Smooth muscle cell (in vitro differentiated cells): ENCODE measurements around the gene HMOX1. TPM values are rescaled to one million over a fixed set of nuclear protein-coding genes. Genes with fewer than 3 reads are reported as not detected.

Experiments used
- DNase-seq: peaks from one replicate; lab custom pipeline; 2025; ENCODE audit not compliant: unreplicated experiment; lab: John Stamatoyannopoulos, UW
- H2AFZ ChIP-seq: fragments of 200-600 bp; sonication (generic); 2 replicates; pipeline ENCODE4 v1.6.0; 2016; ENCODE audit warnings: antibody characterized with exemption, low read depth, mild to moderate bottlenecking
- H3F3A ChIP-seq: fragments of 200-600 bp; sonication (generic); 2 replicates; pipeline ENCODE4 v1.6.0; 2017; ENCODE audit warnings: antibody characterized with exemption, low read depth
- H3K27ac ChIP-seq: fragments of 200-600 bp; sonication (generic); 2 replicates; pipeline ENCODE4 v1.5.1; 2016; ENCODE audit warnings: low read depth, mild to moderate bottlenecking
- H3K27me3 ChIP-seq: fragments of 200-600 bp; sonication (generic); 2 replicates; pipeline ENCODE4 v1.6.1; 2016; ENCODE audit warnings: low read depth, mild to moderate bottlenecking
- H3K36me3 ChIP-seq: fragments of 200-600 bp; sonication (generic); 2 replicates; pipeline ENCODE4 v1.5.1; 2016; ENCODE audit warnings: low read depth
- H3K4me1 ChIP-seq: fragments of 200-600 bp; sonication (generic); 2 replicates; pipeline ENCODE4 v1.5.1; 2016; ENCODE audit warnings: low read depth
- H3K4me2 ChIP-seq: fragments of 200-600 bp; sonication (generic); 2 replicates; pipeline ENCODE4 v1.6.0; 2016; ENCODE audit warnings: mild to moderate bottlenecking
- H3K4me3 ChIP-seq: fragments of 200-600 bp; sonication (generic); 2 replicates; pipeline ENCODE4 v1.5.1; 2016; ENCODE audit warnings: mild to moderate bottlenecking
- H3K79me2 ChIP-seq: fragments of 200-600 bp; sonication (generic); 2 replicates; pipeline ENCODE4 v1.6.0; 2016; ENCODE audit warnings: low read depth, mild to moderate bottlenecking
- H3K9ac ChIP-seq: fragments of 200-600 bp; sonication (generic); 2 replicates; pipeline ENCODE4 v1.6.0; 2016; ENCODE audit warnings: low read depth
- H3K9me3 ChIP-seq: fragments of 200-600 bp; sonication (generic); replicated peaks from 2 replicates; pipeline ENCODE4 v1.5.1; 2016; ENCODE audit warnings: low read depth
- H4K20me1 ChIP-seq: fragments of 200-600 bp; sonication (generic); 2 replicates; pipeline ENCODE4 v1.6.0; 2016; ENCODE audit warnings: low read depth
- CTCF ChIP-seq: fragments of 200-600 bp; sonication (generic); IDR thresholded peaks from 2 replicates; pipeline ENCODE4 v1.5.1; 2017; ENCODE audit warnings: borderline replicate concordance, mild to moderate bottlenecking, antibody characterized with exemption; ENCODE audit not compliant: insufficient read depth, poor library complexity, severe bottlenecking
- WGBS: methylation state at CpG from one replicate; pipeline ENCODE4 v1.1.7; 2016; ENCODE audit warnings: low lambda C conversion rate; 5-methylcytosine and 5-hydroxymethylcytosine counted together
- microRNA-seq: library from miRNA; unstranded; fragments of <30 nt; microRNA quantifications from one replicate; pipeline ENCODE4, GENCODE V29; 2016; ENCODE audit warnings: borderline number of aligned reads
- polyA plus RNA-seq: library from polyadenylated mRNA; unstranded; fragments of >200 nt; fragmentation: Nextera tagmentation; extraction: Ambion mirVana; gene quantifications from 2 replicates; pipeline ENCODE4 v1.2.1, GENCODE V29; 2016
- small RNA-seq: library from RNA; depleted of rRNA; stranded (forward); fragments of <200 nt; gene quantifications from one replicate; pipeline ENCODE3, GENCODE V24; 2014
- total RNA-seq: library from RNA; depleted of rRNA; stranded (reverse); fragments of >200 nt; gene quantifications from 2 replicates; pipeline ENCODE4 v1.2.3, GENCODE V29; 2014

The HMOX1 gene
- total and polyA plus RNA-seq, 2 experiments from 2014 or later: 7.7 to 13.7 TPM

GRCh38 chr22:35440129-35440528, 59.2 kb downstream of the HMOX1 start:
- no peak for DNase-seq
- WGBS: 87% methylated on average over 3 of the region's 3 CpGs
- no peak overlapping the region for H3K4me3 ChIP-seq
- no peak overlapping the region for H3K9ac ChIP-seq
- H3K36me3 ChIP-seq: no peaks in the 10 kb centered on the region
- H3K79me2 ChIP-seq: no peaks in the 10 kb centered on the region
- H3K27me3 ChIP-seq: no peaks in the 10 kb centered on the region
- H4K20me1 ChIP-seq: no peaks in the 10 kb centered on the region
- no peaks in the 10 kb centered on the region for H3F3A ChIP-seq
- H2AFZ ChIP-seq: no peak overlapping the region
- no peak for TF ChIP-seq CTCF
- H3K4me2 ChIP-seq: no peak overlapping the region
- no peaks in the 10 kb centered on the region for H3K4me1 ChIP-seq
- H3K9me3 ChIP-seq: no peaks in the 10 kb centered on the region
- no peak overlapping the region for H3K27ac ChIP-seq

- Histone ChIP-seq H3K79me2 (no peaks in the 10 kb centered on the region), H3K4me1 (no peaks in the 10 kb centered on the region), H3K4me3 (no peak overlapping the region), H2AFZ (no peak overlapping the region), H3K4me2 (no peak overlapping the region), H3K9ac (no peak overlapping the region), H3K27me3 (no peaks in the 10 kb centered on the region), H3K36me3 (no peaks in the 10 kb centered on the region), H3K9me3 (no peaks in the 10 kb centered on the region), H3K27ac (no peak overlapping the region), H4K20me1 (no peaks in the 10 kb centered on the region), H3F3A (no peaks in the 10 kb centered on the region)
- WGBS: 91% methylated on average over 9 of the region's 9 CpGs
- no peak for DNase-seq
- TF ChIP-seq CTCF: no peak
These were observed 60.7 kb downstream of the HMOX1 start for GRCh38 chr22:35441489-35442100.

- no peak for DNase-seq
- Histone ChIP-seq H3K79me2 (no peaks in the 10 kb centered on the region), H3F3A (no peaks in the 10 kb centered on the region), H3K9ac (no peak overlapping the region), H3K27ac (no peak overlapping the region), H3K36me3 (no peaks in the 10 kb centered on the region), H3K4me2 (no peak overlapping the region), H4K20me1 (no peaks in the 10 kb centered on the region), H3K9me3 (no peaks in the 10 kb centered on the region), H3K4me3 (no peak overlapping the region), H3K27me3 (no peaks in the 10 kb centered on the region), H2AFZ (no peak overlapping the region), H3K4me1 (no peaks in the 10 kb centered on the region)
- no peak for TF ChIP-seq CTCF
- 73% methylated on average over 6 of the region's 6 CpGs for WGBS
These were observed 61.6 kb downstream of the HMOX1 start for GRCh38 chr22:35442471-35442870.

DNA sequence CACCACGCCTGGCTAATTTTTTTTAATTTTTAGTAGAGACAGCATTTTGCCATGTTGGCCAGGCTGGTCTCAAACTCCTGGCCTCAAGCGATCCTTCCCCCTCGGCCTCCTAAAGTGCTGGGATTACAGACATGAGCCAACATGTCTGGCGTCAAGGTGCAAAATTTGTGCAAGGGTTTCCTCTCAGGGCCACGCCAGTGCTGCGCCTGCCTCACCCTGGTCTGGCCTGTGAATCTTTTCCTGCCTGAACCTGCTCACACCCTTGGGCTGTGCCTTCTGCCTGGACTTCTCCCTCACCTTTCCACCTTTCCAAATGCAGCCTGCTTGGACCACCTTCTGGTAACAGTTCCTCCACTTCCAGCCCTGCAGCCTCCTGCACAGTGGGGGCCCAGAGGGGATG, 62.4 kb downstream of the HMOX1 start:
- Histone ChIP-seq H2AFZ (no peak overlapping the region), H4K20me1 (no peaks in the 10 kb centered on the region), H3K9ac (no peak overlapping the region), H3K36me3 (no peaks in the 10 kb centered on the region), H3K27me3 (no peaks in the 10 kb centered on the region), H3K4me2 (no peak overlapping the region), H3K27ac (no peak overlapping the region), H3K79me2 (no peaks in the 10 kb centered on the region), H3K9me3 (no peaks in the 10 kb centered on the region), H3F3A (no peaks in the 10 kb centered on the region), H3K4me3 (no peak overlapping the region), H3K4me1 (no peaks in the 10 kb centered on the region)
- TF ChIP-seq CTCF: no peak
- WGBS: 76% methylated on average over 6 of the region's 6 CpGs
- DNase-seq: no peak

Small RNAs within 50 kb of the gene (microRNA-seq; reads per million reads assigned to microRNA genes)
- gene MIR3909: 8.8 reads per million, percentile 11 among the genes with 10 or more reads in this experiment
- gene MIR6069: not detected

Small RNAs within 50 kb of the gene (small RNA-seq; reads per million reads assigned to genes)
- gene MIR3909 (2.8 reads per million, percentile 51 among the genes with 10 or more reads in this experiment), gene MIR6069 (not detected)

Other genes with a start within 250 kb of the HMOX1 start
- gene HMGXB4, start 123.6 kb upstream of the HMOX1 start, total RNA-seq: 33.0 and 34.1 TPM in 2 replicates
- gene HMGXB4, start 123.6 kb upstream of the HMOX1 start, polyA plus RNA-seq: 20.0 and 28.2 TPM in 2 replicates
- gene TOM1, start 81.2 kb upstream of the HMOX1 start, total RNA-seq: 109 and 127 TPM in 2 replicates
- gene TOM1, start 81.2 kb upstream of the HMOX1 start, polyA plus RNA-seq: 73.0 and 86.1 TPM in 2 replicates
- 7.4 and 28.7 TPM in 2 replicates for gene MCM5, start 19.0 kb downstream of the HMOX1 start, total RNA-seq
- gene MCM5, start 19.0 kb downstream of the HMOX1 start, polyA plus RNA-seq: 23.1 and 31.9 TPM in 2 replicates
- 0.27 TPM in 1 of 2 replicates, not detected in the other for gene RASD2, start 159.7 kb downstream of the HMOX1 start, total RNA-seq
- gene RASD2, start 159.7 kb downstream of the HMOX1 start, polyA plus RNA-seq: 0.86 TPM in 1 of 2 replicates, not detected in the other
- not detected in 2 replicates for gene MB, start 236.2 kb downstream of the HMOX1 start, total RNA-seq
- gene MB, start 236.2 kb downstream of the HMOX1 start, polyA plus RNA-seq: 0.14 and 0.53 TPM in 2 replicates